Activated CD8-positive, alpha-beta memory T cell treated with anti-CD3 and anti-CD28 coated beads, Interleukin-2, amount 50 U/mL, for 4 hours (primary cell): ENCODE measurements around the gene CDH18.

ENCODE experiments used
- DNase-seq: peaks from one replicate; pipeline ENCODE4 v3.0.0-alpha.2; 2020

The CDH18 gene

GRCh38 chr5:19713740-19714139 lies 274.3 kb downstream of the CDH18 start:
- DNase-seq = no peak

- DNase-seq = no peak
Measured at GRCh38 chr5:19709403-19709802, 278.6 kb downstream of the CDH18 start.

GRCh38 chr5:19706776-19707175 lies 281.2 kb downstream of the CDH18 start:
- no peak for DNase-seq

DNA sequence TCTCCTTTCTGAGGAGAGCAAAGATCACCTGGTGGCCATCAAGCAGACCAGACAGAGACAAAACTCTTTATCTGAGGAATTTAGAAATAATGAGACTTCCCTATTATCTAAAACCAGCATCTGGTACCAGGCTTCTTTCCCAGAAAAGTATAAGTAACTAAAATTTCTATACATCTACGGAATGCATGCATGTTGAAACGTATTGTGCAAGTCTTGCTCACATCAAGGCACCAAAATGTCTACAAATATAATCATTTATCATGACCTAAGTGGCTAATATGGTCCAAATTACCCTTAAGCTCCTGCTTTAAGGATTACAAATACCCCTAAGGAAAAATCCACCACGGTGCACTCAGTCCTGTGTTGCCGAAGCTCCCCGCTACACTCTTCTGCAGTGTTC lies 286.3 kb downstream of the CDH18 start:
- no peak for DNase-seq

- no peak for DNase-seq
Measured at GRCh38 chr5:19694949-19695611, 292.9 kb downstream of the CDH18 start.

GRCh38 chr5:19690978-19691377 lies 297.0 kb downstream of the CDH18 start:
- no peak for DNase-seq

GRCh38 chr5:19685473-19685872 lies 302.5 kb downstream of the CDH18 start:
- no peak for DNase-seq

GRCh38 chr5:19676895-19677294 lies 311.1 kb downstream of the CDH18 start:
- DNase-seq = no peak

GRCh38 chr5:19660679-19661078 lies 327.3 kb downstream of the CDH18 start:
- no peak for DNase-seq

DNA sequence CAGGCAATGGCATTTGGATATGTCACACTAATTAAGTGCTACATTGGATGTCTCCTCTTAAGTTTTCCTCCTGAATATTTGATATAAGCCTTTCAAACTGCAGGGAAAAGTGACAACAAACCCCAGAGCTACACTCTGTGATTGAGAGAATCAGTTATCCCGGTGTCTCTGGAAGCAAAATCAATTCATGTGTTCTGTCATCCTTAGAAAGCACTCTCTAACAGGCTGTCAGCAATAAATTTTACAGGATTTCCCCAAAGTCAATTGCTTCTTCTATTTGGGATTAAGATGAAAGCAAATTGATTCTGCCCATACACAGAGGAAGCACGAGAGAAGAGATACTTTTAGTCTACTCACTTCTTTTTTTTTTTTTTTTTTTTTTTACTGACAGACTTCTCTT lies 332.4 kb downstream of the CDH18 start:
- DNase-seq = no peak

GRCh38 chr5:19638461-19638860 lies 349.5 kb downstream of the CDH18 start:
- no peak for DNase-seq

DNA sequence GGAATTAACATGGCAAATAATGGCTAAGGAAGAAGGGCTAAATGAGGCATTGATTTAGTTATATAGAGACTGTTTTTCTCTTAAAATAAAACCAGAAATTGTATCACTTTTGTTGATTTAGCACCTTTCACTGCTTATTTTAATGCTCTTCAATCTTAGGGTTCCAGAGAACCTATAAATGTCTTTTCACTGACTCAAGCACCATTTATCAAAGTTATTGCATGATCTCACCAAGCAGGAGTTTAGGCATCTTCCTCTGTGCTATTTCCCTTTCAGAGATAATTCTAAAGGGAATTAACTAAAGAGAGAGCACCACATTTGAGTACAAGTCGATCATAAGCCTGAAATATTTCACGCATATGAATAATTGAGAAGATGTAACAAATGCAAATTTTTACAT lies 357.1 kb downstream of the CDH18 start:
- DNase-seq = no peak

GRCh38 chr5:19626211-19626610 lies 361.8 kb downstream of the CDH18 start:
- no peak for DNase-seq

- no peak for DNase-seq
Measured at GRCh38 chr5:19625562-19625961, 362.4 kb downstream of the CDH18 start.

GRCh38 chr5:19619571-19619970 lies 368.4 kb downstream of the CDH18 start:
- no peak for DNase-seq

GRCh38 chr5:19616701-19617215 lies 371.2 kb downstream of the CDH18 start:
- DNase-seq = no peak

GRCh38 chr5:19615661-19616060 lies 372.3 kb downstream of the CDH18 start:
- no peak for DNase-seq

- DNase-seq = no peak
Measured at GRCh38 chr5:19615071-19615470, 372.9 kb downstream of the CDH18 start.

- no peak for DNase-seq
Measured at GRCh38 chr5:19608444-19609002, 379.5 kb downstream of the CDH18 start.

DNA sequence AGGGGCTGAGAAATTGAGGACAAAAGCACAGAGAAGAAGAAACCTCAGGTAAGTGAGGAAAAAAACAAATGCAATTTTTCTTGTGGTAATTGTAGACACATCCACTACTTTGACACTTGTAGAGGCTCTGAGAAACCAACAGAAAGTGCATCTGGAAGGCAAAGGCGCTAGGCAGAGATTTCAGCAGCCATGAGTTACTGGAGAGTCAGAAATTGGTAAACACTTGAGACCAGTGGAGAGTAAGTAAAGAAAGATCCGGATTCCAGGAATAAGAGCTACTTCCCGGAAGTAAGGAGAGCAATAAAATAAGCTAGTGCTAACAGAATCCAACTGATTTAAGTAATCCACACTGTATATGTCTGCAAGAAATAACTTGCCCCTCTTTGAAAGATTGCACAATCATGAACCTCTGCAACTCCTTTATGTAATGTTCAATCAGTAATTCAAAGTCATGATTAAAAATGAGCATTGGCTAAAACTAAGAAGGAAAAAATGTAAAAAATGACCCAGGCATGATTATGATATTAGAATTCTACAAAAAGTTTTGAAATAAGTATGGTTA lies 382.1 kb downstream of the CDH18 start:
- DNase-seq = no peak

DNA sequence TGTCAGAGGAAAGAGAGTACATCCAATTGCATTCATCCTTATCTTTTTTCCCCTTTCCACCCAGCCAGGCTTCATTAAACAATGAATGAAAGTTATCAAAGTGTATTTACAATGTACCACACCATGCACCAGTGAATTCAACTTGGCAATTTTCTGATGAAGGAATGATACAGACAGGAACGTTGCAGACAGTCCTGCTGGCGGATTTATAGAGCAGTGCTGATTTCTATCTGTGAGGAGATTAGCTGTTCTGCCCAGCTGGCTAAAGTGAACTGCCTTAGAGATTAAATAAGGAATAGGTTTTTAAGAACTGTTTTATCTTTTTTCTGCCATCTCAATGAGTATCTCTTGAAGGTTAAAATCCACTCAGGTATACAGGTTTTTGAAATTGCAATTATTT lies 403.9 kb downstream of the CDH18 start:
- DNase-seq = no peak

GRCh38 chr5:19577882-19578281 lies 410.1 kb downstream of the CDH18 start:
- DNase-seq = no peak

- DNase-seq = no peak
Measured at GRCh38 chr5:19568004-19568403, 420.0 kb downstream of the CDH18 start.

GRCh38 chr5:19565466-19565865 lies 422.5 kb downstream of the CDH18 start:
- no peak for DNase-seq

DNA sequence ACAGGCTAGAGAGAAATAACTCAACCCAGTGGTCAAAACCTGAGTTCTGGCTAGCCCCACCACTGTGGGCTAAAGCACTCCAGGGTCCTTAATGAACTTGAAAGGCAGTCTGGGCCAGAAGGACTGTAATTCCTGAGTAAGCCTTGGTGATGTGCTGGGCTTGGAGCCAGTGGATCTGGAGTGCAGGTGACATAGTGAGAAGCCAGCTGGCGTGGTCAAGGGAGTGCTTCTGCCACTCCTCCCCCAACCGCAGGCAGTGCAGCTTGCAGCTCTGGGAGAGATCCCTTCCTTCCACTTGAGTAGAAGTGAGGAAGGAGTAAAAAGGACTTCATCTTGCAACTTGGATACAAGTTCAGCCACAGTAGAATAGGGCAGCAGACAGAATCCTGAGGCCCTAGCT lies 424.0 kb downstream of the CDH18 start:
- DNase-seq = no peak
